Activated CD4-positive, alpha-beta T cell treated with anti-CD3 and anti-CD28 coated beads, Interleukin-2, amount 10 ng/mL, durations not matched to agents 7 days and 5 days (primary cell): ENCODE results near the gene COL5A1. TPM values are rescaled to one million over a fixed set of nuclear protein-coding genes. Genes with fewer than 3 reads are reported as not detected.
A peak's percentile ranks its signal among the peaks of the same experiment; 100 is the strongest.

Experiments
- CTCF ChIA-PET: fragments of 350-600 bp; sonication (Branson Sonifier 250); formaldehyde crosslinking; loops from one replicate; lab custom pipeline; 2021; ENCODE audit warnings: antibody characterized with exemption; lab: Charles Lee
- POLR2A ChIA-PET: fragments of 350-600 bp; sonication (Branson Sonifier 250); formaldehyde crosslinking; loops from one replicate; lab custom pipeline; 2021; ENCODE audit warnings: antibody characterized with exemption; lab: Charles Lee
- DNase-seq: peaks from one replicate; pipeline ENCODE4 v3.0.0-alpha.2; 2020
- H3K27ac Mint-ChIP-seq: one replicate; pipeline ENCODE4 v1.8.0; 2021; ENCODE audit warnings: mild to moderate bottlenecking, moderate library complexity, mixed read lengths
- H3K27me3 Mint-ChIP-seq: one replicate; pipeline ENCODE4 v1.8.0; 2021; ENCODE audit warnings: mixed read lengths
- H3K36me3 Mint-ChIP-seq: one replicate; pipeline ENCODE4 v1.8.0; 2021; ENCODE audit warnings: low read depth, mixed read lengths
- H3K4me1 Mint-ChIP-seq: one replicate; pipeline ENCODE4 v1.8.0; 2021; ENCODE audit warnings: mixed read lengths
- H3K4me3 Mint-ChIP-seq: one replicate; pipeline ENCODE4 v1.8.0; 2021; ENCODE audit warnings: mild to moderate bottlenecking, moderate library complexity, mixed read lengths
- H3K9me3 Mint-ChIP-seq: one replicate; pipeline ENCODE4 v1.8.0; 2021; ENCODE audit warnings: mixed read lengths
- microRNA-seq: library from miRNA; unstranded; fragments of <30 nt; microRNA quantifications from one replicate; pipeline ENCODE4 v1.2.0, GENCODE V29; 2021; ENCODE audit warnings: borderline microRNAs expressed, borderline replicate concordance
- total RNA-seq, 2 experiments: library from RNA; stranded (reverse); gene quantifications; one replicate each; pipeline ENCODE4 v1.2.3, GENCODE V29; 2021

The COL5A1 gene
- total RNA-seq, 2 experiments from 2014 or later: 0.15 to 0.30 TPM

DNA sequence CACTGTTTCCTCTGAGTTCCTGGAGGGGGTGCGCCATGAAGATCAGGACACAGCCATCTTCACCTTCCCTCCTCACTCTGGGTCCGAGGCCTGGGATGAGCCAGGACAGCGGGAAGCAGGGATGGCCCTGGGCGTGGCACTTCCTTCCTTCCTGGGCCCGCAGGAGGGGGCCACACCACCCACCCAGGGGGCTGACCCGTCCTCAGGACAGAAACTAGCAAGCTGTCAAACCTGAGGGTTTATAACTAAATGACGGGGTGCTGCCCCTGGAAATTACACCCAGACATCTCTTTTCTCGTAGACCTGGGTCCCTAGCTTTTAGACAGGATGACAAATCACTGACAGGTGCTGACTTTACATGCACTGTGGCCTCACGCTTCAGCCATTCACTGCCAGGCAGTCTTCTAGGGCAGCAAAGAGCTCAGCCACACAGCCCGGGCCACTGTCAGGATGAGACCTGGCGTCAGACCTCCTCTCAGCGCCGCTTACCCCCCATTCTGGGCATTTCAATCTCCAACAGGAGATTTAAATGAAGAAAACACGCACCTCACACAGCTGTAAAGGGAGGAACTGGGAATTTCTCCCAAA lies 247.1 kb downstream of the COL5A1 start:
- peaks cover 2% of the 10 kb centered on the region for H3K27me3 Mint-ChIP-seq
- no peaks in the 10 kb centered on the region for H3K9me3 Mint-ChIP-seq
- POLR2A ChIA-PET: no interaction called here
- H3K4me3 Mint-ChIP-seq: no peak overlapping the region
- CTCF ChIA-PET: interaction anchor here (1.4 kb wide), 1 partner anchor 9 kb away, joined by 3 read pairs; no protein-coding TSS in a partner anchor
- no peak overlapping the region for H3K27ac Mint-ChIP-seq
- H3K4me1 Mint-ChIP-seq: no peaks in the 10 kb centered on the region
- H3K36me3 Mint-ChIP-seq: no peaks in the 10 kb centered on the region
- DNase-seq: no peak

DNA sequence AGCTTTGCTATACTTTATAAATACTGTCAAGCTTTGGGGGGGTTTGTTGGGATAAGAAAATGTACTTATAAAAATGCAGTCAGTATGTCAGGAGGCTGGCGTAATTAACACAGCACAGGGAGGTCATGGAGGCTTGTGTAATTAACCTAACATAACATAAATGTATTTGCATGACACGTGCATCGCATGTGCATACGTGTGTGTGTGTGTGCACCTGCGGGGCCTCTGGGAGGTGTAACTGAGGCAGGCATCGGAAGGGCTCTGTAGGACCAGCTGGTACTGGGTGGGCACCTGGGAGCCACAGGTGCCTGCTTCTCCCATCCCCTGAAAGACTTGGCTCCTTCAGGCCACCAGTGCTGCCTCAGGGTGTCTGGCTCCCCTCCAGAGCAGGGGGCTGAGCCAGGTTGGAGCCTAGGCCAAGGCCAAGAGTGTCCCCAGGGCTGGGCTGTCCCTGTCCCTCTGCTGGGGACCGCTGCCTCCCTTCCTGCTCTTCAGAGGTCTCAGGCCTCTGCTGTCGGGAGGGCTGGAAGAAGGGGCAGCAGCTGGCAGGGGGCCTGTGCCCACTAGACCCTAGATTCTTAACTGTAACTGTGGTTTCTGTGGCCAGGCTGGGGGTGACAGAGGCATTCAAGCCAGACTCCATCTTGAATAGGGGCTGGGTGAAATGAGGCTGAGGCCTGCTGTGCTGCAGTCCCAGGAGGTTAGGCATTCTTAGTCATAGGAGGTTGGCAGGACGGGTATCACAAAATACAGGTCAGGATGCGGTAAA lies 248.0 kb downstream of the COL5A1 start:
- Mint-ChIP-seq H3K9me3 (no peaks in the 10 kb centered on the region), H3K36me3 (no peaks in the 10 kb centered on the region), H3K27me3 (peaks cover 2% of the 10 kb centered on the region), H3K4me3 (no peak overlapping the region), H3K4me1 (no peaks in the 10 kb centered on the region), H3K27ac (no peak overlapping the region)
- ChIA-PET POLR2A (no interaction called here), CTCF (interaction anchor here (1.4 kb wide), 1 partner anchor 8 kb away, joined by 3 read pairs; no protein-coding TSS in a partner anchor)
- no peak for DNase-seq

DNA sequence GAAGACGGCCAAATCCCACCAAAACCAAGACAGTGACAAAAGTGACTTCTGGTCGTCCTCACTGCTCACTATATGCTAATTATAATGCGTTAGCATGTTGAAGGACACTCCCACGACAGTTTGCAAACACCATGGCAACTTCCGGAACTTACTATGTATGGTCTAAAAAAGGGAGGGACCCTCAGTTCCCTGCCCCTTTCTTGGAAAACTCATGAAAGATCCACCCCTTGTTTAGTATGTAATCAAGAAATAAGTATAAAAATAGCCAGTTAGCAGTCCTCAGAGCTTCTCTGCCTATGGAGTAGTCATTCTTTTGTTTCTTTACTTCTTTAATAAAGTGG lies 248.5 kb downstream of the COL5A1 start:
- peaks cover 2% of the 10 kb centered on the region for H3K27me3 Mint-ChIP-seq
- no peaks in the 10 kb centered on the region for H3K4me1 Mint-ChIP-seq
- POLR2A ChIA-PET: no interaction called here
- no peak overlapping the region for H3K27ac Mint-ChIP-seq
- no peaks in the 10 kb centered on the region for H3K9me3 Mint-ChIP-seq
- CTCF ChIA-PET: no interaction called here
- no peak for DNase-seq
- H3K36me3 Mint-ChIP-seq: no peaks in the 10 kb centered on the region
- no peak overlapping the region for H3K4me3 Mint-ChIP-seq

DNA sequence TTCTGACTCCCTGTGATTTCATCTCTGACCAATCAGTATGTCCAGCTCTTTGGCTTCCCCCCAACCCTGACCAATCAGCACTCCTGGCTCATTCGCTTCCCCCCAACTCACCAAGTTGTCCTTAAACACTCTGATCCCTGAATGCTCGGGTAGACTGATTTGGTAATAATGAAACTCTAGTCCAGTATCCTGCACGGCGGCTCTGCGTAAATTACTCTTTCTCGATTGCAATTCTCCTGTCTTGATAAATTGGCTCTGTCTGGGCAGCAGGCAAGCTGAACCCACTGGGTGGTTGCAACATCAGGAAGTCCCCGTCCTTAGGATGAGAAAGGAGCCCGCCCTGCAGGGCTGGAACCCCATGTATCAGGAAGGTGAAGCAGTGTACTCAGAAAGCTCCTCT lies 249.4 kb downstream of the COL5A1 start:
- CTCF ChIA-PET: no interaction called here
- Mint-ChIP-seq H3K4me3 (no peak overlapping the region), H3K9me3 (no peaks in the 10 kb centered on the region), H3K27me3 (peaks cover 2% of the 10 kb centered on the region), H3K4me1 (no peaks in the 10 kb centered on the region), H3K36me3 (no peaks in the 10 kb centered on the region), H3K27ac (no peak overlapping the region)
- POLR2A ChIA-PET: no interaction called here
- no peak for DNase-seq

DNA sequence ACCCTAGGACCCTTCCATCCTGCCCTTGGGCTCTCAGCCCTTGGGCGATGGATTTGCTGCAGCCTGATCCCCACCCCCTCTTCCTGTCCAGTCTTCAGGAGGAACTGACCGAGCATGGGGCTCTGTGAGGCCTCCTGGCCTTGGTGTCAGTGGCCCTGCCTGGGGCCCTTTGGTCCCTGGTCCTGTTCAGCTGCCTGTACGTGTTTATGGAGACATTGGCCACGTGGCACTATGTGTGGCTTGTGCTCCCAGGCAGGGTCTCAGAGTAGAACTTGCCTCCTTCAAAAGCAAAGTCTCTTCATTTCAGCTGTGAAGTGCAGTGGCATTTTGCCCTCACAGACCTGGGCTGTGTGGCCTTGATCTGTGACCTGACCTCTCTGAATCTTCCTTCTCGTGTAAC lies 250.1 kb downstream of the COL5A1 start:
- H3K4me1 Mint-ChIP-seq: no peaks in the 10 kb centered on the region
- no peaks in the 10 kb centered on the region for H3K9me3 Mint-ChIP-seq
- H3K27me3 Mint-ChIP-seq: peaks cover 2% of the 10 kb centered on the region
- POLR2A ChIA-PET: no interaction called here
- CTCF ChIA-PET: no interaction called here
- DNase-seq: no peak
- H3K36me3 Mint-ChIP-seq: no peaks in the 10 kb centered on the region
- no peak overlapping the region for H3K4me3 Mint-ChIP-seq
- H3K27ac Mint-ChIP-seq: no peak overlapping the region

DNA sequence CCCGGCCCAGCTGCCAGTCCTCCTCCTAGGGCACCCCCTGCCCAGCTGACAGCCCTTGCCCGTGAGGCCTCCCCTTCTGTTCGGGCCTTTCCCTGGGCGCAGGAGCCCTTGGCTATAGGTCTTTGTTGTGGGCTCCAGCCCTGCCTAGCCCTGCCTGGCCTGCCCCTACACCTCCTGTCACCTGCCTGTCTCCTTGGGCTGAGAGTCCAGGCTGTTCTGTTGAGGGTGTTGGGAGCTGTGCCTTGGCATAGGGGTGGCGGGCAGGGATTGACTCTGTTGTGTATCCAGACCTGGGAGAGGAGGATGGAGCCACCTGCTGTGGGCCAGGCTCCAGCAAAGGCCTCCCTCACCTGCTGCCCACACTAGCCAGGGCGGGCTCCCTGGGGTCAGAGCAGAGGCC lies 250.6 kb downstream of the COL5A1 start:
- peak; percentile 3 for DNase-seq

DNA sequence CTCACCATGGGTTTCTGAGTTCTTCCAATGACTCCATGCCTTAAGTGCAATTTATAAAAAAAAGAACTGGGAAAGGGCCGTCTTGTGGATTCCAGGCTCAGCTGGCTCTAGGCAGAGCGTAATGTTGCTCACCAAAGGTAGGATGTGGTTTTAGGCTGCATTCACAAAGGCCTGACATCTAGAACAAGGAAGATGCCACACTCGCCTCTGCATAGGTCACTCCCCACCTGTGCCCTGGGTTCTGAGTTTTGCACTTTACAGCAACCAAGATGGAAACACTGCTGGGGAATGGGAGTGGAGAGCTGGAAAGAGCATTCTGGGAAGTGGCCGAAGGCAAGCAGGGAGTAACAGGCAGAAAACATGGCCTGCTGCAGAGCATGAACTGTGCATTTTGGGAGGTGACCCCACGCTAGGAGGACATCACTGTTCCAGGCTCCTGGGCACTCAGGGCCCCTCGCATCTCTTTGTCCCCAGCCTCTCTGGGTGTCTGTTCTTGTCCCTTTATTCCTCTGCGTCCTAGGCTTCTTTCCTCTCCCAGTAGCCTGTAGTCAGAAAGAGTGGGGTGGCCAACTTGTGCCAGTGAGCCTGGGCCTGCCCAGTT lies 251.3 kb downstream of the COL5A1 start:
- H3K9me3 Mint-ChIP-seq: no peaks in the 10 kb centered on the region
- H3K4me1 Mint-ChIP-seq: no peaks in the 10 kb centered on the region
- no peaks in the 10 kb centered on the region for H3K27me3 Mint-ChIP-seq
- ChIA-PET CTCF (no interaction called here), POLR2A (no interaction called here)
- no peak overlapping the region for H3K27ac Mint-ChIP-seq
- H3K4me3 Mint-ChIP-seq: no peak overlapping the region
- no peaks in the 10 kb centered on the region for H3K36me3 Mint-ChIP-seq
- no peak for DNase-seq

More for the DNA sequence above, 250.6 kb downstream of the COL5A1 start:
- ChIA-PET POLR2A (no interaction called here), CTCF (no interaction called here)
- H3K27ac Mint-ChIP-seq: no peak overlapping the region
- no peaks in the 10 kb centered on the region for H3K9me3 Mint-ChIP-seq
- H3K36me3 Mint-ChIP-seq: no peaks in the 10 kb centered on the region
- no peak overlapping the region for H3K4me3 Mint-ChIP-seq
- H3K27me3 Mint-ChIP-seq: peaks cover 2% of the 10 kb centered on the region
- no peaks in the 10 kb centered on the region for H3K4me1 Mint-ChIP-seq

Small RNAs within 50 kb of the gene (microRNA-seq; reads per million reads assigned to microRNA genes)
- gene MIR3689A: not detected
- gene MIR3689B: not detected
- gene MIR3689C: not detected
- not detected for gene MIR3689D1
- gene MIR3689D2: not detected
- not detected for gene MIR3689E
- gene MIR3689F: not detected

Other genes with a start within 250 kb of the COL5A1 start
- not detected for gene FCN2, start 239.0 kb downstream of the COL5A1 start, total RNA-seq